ENCODE results near the gene SRPX2. TPM values are rescaled to one million over a fixed set of nuclear protein-coding genes. Genes with fewer than 3 reads are reported as not detected.

SRPX2 gene
- total RNA-seq, 1 donor from 2014 or later, result 16.4 TPM

GRCh38 chrX:100695991-100696390 lies 52.0 kb downstream of the SRPX2 start:
- Histone ChIP-seq H3K4me1 (no peaks in the 10 kb centered on the region), H3K4me3 (no peak overlapping the region), H3K9me3 (no peaks in the 10 kb centered on the region), H3K27ac (no peak overlapping the region), H3K36me3 (no peaks in the 10 kb centered on the region), H3K27me3 (ENCODE audit: low read depth) (no peaks in the 10 kb centered on the region)
- no peak for TF ChIP-seq CTCF (IDR thresholded peaks at IDR 0.05)
- no peak for ATAC-seq
- no peak for DNase-seq
- intact Hi-C loops (cut with DNase I), result no loop called here

DNA sequence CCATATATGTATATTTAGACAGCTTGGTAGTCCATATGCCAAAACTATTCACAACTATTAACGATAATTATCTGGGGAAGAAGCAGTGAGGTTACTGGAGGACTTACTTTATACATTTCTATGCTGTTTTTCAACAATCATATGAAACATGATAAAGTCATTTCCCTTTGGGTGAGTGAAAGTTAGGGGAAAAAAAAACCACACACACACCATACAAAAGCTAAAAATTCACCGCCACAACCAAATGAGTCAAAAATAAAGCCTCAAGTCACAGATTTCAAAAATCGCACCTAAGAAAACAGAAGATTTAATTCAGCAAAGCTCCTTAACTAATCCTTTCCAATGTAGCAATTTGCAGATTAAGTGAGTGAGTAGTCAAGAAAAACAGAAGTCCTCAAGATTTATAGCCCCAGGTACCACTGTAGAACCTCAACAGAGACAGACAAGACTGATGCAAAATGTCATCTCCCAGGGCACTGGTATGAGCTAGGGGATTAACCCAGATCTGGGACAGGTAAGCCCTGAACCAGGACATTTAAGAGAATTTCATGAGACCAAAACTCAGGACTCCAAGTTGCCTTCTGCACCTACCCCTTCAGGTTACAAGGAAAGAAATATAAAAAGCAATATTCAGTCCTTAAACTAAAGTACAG lies 52.8 kb downstream of the SRPX2 start:
- Histone ChIP-seq H3K4me1 (no peaks in the 10 kb centered on the region), H3K27me3 (ENCODE audit: low read depth) (no peaks in the 10 kb centered on the region), H3K9me3 (no peaks in the 10 kb centered on the region), H3K4me3 (no peak overlapping the region), H3K27ac (no peak overlapping the region), H3K36me3 (no peaks in the 10 kb centered on the region)
- ATAC-seq (no peak), DNase-seq (no peak)
- intact Hi-C loops (cut with DNase I), result no loop called here
- TF ChIP-seq CTCF (IDR thresholded peaks at IDR 0.05), result no peak

DNA sequence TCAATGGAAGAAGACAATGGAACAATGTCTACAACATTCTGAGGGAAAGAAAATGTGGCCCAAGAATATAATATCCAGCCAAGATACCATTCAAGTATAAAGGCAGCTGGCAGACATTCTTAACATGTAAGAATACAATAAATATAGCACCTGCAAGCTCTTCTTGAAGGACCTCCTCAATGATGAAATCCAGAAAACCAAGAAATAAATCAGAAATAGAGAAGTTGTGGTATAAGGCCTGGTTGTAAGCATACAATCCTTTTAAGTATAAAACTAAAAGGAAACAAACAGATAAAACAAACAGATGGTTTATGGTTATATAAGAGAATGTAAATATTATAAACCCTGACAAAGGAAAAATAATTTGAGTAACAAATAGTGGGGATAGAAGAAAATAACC lies 54.6 kb downstream of the SRPX2 start:
- Histone ChIP-seq H3K36me3 (no peaks in the 10 kb centered on the region), H3K27ac (no peak overlapping the region), H3K4me1 (no peaks in the 10 kb centered on the region), H3K4me3 (no peak overlapping the region), H3K9me3 (no peaks in the 10 kb centered on the region), H3K27me3 (ENCODE audit: low read depth) (no peaks in the 10 kb centered on the region)
- DNase-seq (no peak), ATAC-seq (no peak)
- intact Hi-C loops (cut with DNase I), result no loop called here
- no peak for TF ChIP-seq CTCF (IDR thresholded peaks at IDR 0.05)

- H3K27ac ChIP-seq, result no peak overlapping the region
- H3K36me3 ChIP-seq, result no peaks in the 10 kb centered on the region
- no peak for TF ChIP-seq CTCF (IDR thresholded peaks at IDR 0.05)
- H3K27me3 ChIP-seq (ENCODE audit: low read depth), result no peaks in the 10 kb centered on the region
- ATAC-seq (no peak), DNase-seq (no peak)
- no peaks in the 10 kb centered on the region for H3K9me3 ChIP-seq
- H3K4me3 ChIP-seq, result no peak overlapping the region
- intact Hi-C loops (cut with DNase I), result no loop called here
- H3K4me1 ChIP-seq, result no peaks in the 10 kb centered on the region
These were observed 56.8 kb downstream of the SRPX2 start for GRCh38 chrX:100700809-100701208.

DNA sequence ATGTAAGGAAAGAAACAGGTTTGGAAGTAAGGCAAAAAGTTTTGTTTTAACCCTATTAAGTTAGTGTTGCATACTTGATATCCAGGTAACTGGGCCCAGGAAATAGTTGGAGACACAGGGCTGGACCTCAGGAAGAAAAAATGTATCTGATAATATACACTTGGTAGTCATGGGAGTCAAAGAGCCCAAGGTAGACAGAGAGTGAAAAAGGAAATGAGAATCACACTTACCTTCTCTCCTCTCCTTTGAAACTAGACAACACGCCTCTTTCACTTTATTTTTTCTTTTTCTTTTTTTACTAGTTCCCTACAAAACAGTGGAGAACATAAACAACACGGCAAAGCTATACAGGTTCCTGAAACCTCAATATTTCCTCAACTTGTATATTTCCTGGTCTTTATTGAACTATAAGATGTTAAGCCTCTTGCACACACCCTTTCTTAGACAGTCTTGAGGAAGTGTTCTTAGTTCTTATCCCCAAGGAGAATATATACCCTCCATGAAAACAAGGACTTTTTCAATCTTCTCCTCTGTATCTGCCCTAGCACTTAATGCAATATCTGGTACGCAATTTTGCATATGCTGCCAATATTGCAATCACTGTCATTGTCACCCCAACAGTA lies 60.7 kb downstream of the SRPX2 start:
- Histone ChIP-seq H3K9me3 (no peaks in the 10 kb centered on the region), H3K36me3 (no peaks in the 10 kb centered on the region), H3K4me3 (no peak overlapping the region), H3K4me1 (no peaks in the 10 kb centered on the region), H3K27ac (no peak overlapping the region), H3K27me3 (ENCODE audit: low read depth) (no peaks in the 10 kb centered on the region)
- intact Hi-C loops (cut with DNase I), result no loop called here
- DNase-seq, result no peak
- TF ChIP-seq CTCF (IDR thresholded peaks at IDR 0.05), result no peak
- no peak for ATAC-seq

Data from lower lobe of right lung (tissue), 2 donors.